Nephron (organoid): ENCODE results near the gene RIMBP3C.
A peak's percentile ranks its signal among the peaks of the same experiment; 100 is the strongest.
"Not testable (repeated sequence)": the region's sequence is repeated elsewhere in the genome, so short reads cannot be mapped to it uniquely, and the experiment has no call there.

Source experiments
- H3K27ac Mint-ChIP-seq, 3 experiments: 2 replicates each; pipeline ENCODE4 v1.8.0; 2020; ENCODE audit warnings: mixed read lengths in 3 of 3, mild to moderate bottlenecking in 2 of 3, moderate library complexity in 1 of 3
- H3K27me3 Mint-ChIP-seq: 2 replicates; pipeline ENCODE4 v1.8.0; 2021; ENCODE audit warnings: low read depth, mild to moderate bottlenecking, moderate library complexity, mixed read lengths
- H3K36me3 Mint-ChIP-seq: 2 replicates; pipeline ENCODE4 v1.8.0; 2020; ENCODE audit warnings: low read depth, mixed read lengths
- H3K4me1 Mint-ChIP-seq: 2 replicates; pipeline ENCODE4 v1.8.0; 2020; ENCODE audit warnings: mixed read lengths
- H3K4me3 Mint-ChIP-seq, 3 experiments: 2 replicates each; pipeline ENCODE4 v1.8.0; 2020; ENCODE audit warnings: mild to moderate bottlenecking in 3 of 3, mixed read lengths in 3 of 3, moderate library complexity in 2 of 3
- H3K9me3 Mint-ChIP-seq: 2 replicates; pipeline ENCODE4 v1.8.0; 2020; ENCODE audit warnings: mixed read lengths
- TF ChIP-seq, protein P1 (sequence below), 3 experiments: fragments of 200-600 bp; sonication (generic); IDR thresholded peaks; one replicate each; pipeline ENCODE4 v1.5.0; 2021; ENCODE audit warnings: antibody characterized with exemption in 3 of 3; ENCODE audit not compliant: unreplicated experiment in 3 of 3

Gene RIMBP3C

DNA sequence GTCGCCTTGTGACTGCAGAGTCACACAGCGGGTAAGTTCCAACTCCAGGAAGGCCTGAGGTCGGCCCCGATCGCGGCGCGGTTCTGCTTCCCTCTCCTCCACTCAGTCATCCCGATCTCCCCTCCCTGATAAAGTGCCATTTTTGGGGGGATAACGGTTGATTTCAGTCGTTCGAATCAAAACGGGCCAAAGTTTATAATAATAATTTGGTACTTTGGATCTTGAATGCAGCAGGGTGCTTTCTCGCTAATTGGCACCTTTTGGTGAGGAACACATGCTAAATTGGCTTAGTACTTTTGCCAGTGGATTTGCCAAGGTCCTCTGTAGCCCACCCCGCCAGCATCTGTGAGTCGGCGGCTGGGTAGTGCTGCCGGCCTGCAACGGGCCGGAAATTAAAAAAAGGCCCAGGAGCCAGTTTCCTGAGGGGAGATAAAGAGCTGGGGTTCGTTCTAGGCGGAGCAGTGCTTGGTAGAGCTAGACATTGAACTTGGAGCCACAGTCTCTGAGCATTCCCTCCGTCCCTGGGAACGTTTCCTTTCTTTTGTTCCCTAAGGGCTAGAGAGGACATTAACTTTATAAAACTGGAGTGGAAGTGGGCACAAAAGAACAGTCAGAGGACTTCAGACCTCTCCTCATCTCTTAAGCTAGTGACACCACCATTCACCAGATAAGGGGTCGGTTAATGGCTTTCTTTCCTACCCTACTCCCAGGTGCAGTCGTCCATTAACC is 17.2 kb upstream of the RIMBP3C start:
- H3K27me3 Mint-ChIP-seq, result no peaks in the 10 kb centered on the region
- peak overlapping the region; percentile 92 to 97 (median 96) for H3K4me3 Mint-ChIP-seq
- H3K4me1 Mint-ChIP-seq, result peaks cover 41% of the 10 kb centered on the region
- TF ChIP-seq, protein P1, sequence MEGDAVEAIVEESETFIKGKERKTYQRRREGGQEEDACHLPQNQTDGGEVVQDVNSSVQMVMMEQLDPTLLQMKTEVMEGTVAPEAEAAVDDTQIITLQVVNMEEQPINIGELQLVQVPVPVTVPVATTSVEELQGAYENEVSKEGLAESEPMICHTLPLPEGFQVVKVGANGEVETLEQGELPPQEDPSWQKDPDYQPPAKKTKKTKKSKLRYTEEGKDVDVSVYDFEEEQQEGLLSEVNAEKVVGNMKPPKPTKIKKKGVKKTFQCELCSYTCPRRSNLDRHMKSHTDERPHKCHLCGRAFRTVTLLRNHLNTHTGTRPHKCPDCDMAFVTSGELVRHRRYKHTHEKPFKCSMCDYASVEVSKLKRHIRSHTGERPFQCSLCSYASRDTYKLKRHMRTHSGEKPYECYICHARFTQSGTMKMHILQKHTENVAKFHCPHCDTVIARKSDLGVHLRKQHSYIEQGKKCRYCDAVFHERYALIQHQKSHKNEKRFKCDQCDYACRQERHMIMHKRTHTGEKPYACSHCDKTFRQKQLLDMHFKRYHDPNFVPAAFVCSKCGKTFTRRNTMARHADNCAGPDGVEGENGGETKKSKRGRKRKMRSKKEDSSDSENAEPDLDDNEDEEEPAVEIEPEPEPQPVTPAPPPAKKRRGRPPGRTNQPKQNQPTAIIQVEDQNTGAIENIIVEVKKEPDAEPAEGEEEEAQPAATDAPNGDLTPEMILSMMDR (IDR thresholded peaks at IDR 0.05; ENCODE audit: unreplicated experiment in 3 of 3), result no peak
- no peaks in the 10 kb centered on the region for H3K9me3 Mint-ChIP-seq
- peak overlapping the region; percentile 85 to 97 (median 97) for H3K27ac Mint-ChIP-seq
- peaks cover 4% of the 10 kb centered on the region for H3K36me3 Mint-ChIP-seq

DNA sequence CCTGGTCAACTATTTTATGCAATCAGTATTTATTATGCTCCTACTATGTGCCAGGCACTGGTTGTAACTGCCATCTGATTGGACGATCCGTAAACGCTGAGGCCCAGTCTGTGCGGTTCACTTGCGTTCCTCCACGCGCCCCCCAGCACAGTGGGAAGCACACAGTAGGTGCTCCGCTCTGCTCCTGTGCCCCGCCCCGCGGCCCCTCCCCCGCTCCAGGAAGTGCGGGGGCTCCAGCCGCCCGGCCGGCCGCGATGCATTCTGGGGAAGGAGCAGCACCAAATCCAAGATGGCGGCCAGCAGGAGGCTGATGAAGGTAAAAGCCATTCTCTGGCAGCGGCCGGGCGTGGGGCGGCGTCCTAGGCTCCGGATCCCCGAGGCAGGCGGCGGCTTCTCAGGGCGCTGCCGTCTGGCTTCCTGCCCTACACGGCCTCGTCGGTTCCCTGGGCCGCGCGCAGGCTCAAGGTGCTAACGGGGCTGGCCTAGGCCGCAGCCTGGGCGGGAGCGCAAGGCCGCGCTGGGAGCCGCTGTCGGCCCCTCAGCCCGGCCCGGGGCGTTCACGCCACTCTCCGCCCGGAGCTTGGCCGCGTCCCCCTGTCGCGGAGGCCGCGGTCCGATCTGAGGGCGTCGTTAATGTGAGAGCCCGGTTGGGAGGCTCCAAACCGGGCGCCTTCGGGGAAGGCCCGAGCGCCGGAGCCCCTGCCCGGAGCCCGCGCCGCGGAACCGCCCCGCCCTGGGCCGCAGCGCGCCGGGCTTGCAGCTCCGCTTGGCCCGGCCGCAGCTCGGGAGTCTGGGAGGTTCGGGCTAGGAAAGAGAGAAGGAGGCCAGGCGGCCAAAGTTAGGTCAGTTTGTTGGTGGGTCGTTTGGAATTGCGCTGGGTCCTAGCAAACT is 16.4 kb upstream of the RIMBP3C start, which contains the start of gene UBE2L3:
Gene UBE2L3 (plus strand): TSS at position 259 of the 891 bp plus-strand sequence. CDS start 31 bp downstream, at position 290.
- TF ChIP-seq, protein P1 (IDR thresholded peaks at IDR 0.05; ENCODE audit: unreplicated experiment in 3 of 3), result no peak
- Mint-ChIP-seq H3K27ac (peak within 1 kb of the TSS; percentile 85 to 97 (median 97)), H3K4me1 (peaks cover 34% of the 10 kb centered on the region), H3K36me3 (peaks cover under 1% of the 10 kb centered on the region), H3K27me3 (no peaks in the 10 kb centered on the region), H3K4me3 (peak within 1 kb of the TSS; percentile 92 to 97 (median 96)), H3K9me3 (no peaks in the 10 kb centered on the region)

DNA sequence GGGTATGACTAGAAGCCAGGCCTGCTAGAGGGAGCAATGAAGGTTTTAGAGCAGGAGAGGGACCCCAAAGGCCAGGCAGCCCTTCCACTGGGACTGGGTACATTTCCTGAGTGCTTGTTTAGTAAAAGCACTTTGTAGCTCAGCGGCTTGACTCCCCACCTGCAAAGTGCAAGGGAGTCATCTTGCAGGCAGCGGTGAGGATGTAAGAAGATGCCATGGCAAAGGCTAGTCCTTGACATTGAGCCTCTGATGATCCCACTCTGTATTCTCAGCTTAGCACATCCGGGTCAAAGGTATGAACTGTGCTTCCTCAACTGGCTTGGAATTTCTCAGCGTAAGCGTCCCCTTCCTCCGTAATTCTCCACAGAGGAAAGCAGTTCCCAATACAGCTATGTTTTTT is 13.2 kb upstream of the RIMBP3C start:
- Mint-ChIP-seq H3K27me3 (no peaks in the 10 kb centered on the region), H3K4me1 (peaks cover 11% of the 10 kb centered on the region), H3K36me3 (no peaks in the 10 kb centered on the region), H3K9me3 (no peaks in the 10 kb centered on the region), H3K27ac (no peak overlapping the region), H3K4me3 (peak overlapping the region; percentile 39 to 50 (median 50))
- TF ChIP-seq, protein P1 (IDR thresholded peaks at IDR 0.05; ENCODE audit: unreplicated experiment in 3 of 3), result no peak

DNA sequence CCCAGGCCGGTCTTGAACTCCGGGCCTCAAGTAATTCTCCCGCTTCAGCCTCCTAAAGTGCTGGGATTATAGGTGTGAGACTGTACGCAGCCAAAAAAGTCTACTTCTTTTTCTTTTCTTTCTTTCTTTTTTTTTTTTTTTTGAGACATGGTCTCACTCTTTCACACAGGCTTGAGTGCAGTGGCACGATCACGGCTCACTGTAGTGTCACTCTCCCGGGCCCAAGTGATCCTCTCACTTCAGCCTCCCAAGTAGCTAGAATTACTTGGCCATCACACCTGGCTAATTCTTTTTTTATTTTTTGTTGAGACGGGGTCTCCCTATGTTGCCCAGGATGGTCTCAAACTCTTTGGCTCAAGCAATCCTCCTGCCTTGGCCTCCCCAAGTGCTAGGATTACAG is 12.7 kb upstream of the RIMBP3C start:
- no peaks in the 10 kb centered on the region for H3K9me3 Mint-ChIP-seq
- peaks cover 7% of the 10 kb centered on the region for H3K4me1 Mint-ChIP-seq
- no peaks in the 10 kb centered on the region for H3K36me3 Mint-ChIP-seq
- TF ChIP-seq, protein P1 (IDR thresholded peaks at IDR 0.05; ENCODE audit: unreplicated experiment in 3 of 3), result no peak
- H3K27ac Mint-ChIP-seq, result no peak overlapping the region
- H3K27me3 Mint-ChIP-seq, result no peaks in the 10 kb centered on the region
- peak overlapping the region; percentile 39 to 50 (median 50) for H3K4me3 Mint-ChIP-seq

DNA sequence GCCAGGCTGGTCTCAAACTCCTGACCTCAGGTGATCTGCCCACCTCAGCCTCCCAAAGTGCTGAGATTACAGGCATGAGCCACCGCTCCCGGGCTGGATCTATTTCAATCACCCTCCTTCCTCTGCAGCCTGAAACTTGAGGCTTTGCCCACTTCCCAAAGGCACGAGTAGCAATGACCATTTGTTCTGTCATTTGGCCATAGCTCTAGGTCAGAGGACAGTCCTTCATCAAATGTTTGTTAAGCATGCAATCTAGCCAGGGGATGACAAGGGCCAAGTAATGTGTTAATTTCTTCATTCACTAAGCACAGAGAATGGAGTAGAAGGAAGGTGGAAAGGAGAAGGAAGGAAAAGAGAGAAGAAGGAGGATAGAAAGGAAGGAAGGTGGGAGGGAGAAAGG is 9.4 kb upstream of the RIMBP3C start:
- H3K36me3 Mint-ChIP-seq, H3K27me3 Mint-ChIP-seq: not testable (repeated sequence)

DNA sequence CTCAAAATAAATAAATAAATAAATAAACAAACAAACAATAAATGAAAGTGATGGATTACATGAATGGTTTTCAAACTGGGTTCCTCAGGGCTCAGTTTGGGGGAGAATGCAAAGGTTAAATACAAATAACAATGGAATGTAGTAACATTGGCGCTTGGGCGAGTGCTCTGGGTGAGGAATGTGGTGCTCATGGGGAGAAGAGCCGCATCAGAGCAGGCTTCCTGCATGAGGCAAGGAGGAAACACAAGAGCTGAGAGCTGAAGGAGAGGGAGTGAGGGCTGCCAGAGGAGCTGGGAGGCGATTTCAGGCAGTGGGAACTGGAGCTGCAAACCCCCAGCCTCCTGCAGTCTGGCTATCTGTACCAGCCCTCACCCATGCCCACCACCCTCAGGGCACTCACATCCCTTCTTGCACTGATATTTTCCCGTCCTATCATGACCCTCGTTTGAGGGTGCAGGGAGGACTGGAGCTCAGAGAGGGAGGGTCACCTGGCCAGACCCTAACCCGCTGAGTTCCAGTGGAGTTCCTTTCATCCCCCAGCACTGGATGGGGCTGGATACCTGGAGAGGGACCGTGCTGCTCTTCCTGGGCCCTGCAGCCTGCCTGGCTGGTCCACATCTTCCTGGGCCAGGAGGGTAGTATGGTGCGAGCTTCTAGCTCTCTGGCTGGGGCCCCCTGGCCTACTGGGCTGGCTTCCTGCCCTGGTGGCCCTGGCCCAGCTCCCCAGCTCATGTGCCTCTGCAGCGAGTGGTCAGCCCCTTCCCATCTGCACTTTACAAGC is 8.3 kb upstream of the RIMBP3C start:
- H3K27ac Mint-ChIP-seq, H3K4me1 Mint-ChIP-seq, H3K9me3 Mint-ChIP-seq, H3K4me3 Mint-ChIP-seq, H3K27me3 Mint-ChIP-seq, H3K36me3 Mint-ChIP-seq: not testable (repeated sequence)

More for the DNA sequence above, 9.4 kb upstream of the RIMBP3C start:
- H3K4me1 Mint-ChIP-seq, H3K9me3 Mint-ChIP-seq, H3K4me3 Mint-ChIP-seq, H3K27ac Mint-ChIP-seq: not testable (repeated sequence)

DNA sequence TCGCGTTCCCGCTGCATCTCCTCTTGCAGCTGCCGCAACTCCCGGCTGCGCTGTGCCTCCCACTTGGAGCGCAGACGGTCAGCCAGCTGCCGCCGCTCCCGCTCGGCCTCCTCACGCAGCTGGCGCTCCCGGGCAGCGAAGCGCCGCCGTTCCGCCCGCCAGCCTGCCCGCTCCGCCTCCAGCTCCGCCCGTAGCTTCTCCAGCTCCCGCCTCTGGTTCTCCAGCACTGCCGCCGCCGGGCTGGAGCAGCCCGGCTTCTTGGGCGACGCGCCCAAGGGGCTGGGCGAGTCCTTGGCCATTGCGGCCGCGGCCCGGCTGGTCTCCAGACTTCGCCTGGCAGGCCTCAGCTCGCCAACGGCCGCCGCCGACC is 598 bp downstream of the RIMBP3C start:
- not testable (repeated sequence) for H3K27ac Mint-ChIP-seq, H3K36me3 Mint-ChIP-seq, H3K4me3 Mint-ChIP-seq, H3K27me3 Mint-ChIP-seq, H3K4me1 Mint-ChIP-seq, H3K9me3 Mint-ChIP-seq

DNA sequence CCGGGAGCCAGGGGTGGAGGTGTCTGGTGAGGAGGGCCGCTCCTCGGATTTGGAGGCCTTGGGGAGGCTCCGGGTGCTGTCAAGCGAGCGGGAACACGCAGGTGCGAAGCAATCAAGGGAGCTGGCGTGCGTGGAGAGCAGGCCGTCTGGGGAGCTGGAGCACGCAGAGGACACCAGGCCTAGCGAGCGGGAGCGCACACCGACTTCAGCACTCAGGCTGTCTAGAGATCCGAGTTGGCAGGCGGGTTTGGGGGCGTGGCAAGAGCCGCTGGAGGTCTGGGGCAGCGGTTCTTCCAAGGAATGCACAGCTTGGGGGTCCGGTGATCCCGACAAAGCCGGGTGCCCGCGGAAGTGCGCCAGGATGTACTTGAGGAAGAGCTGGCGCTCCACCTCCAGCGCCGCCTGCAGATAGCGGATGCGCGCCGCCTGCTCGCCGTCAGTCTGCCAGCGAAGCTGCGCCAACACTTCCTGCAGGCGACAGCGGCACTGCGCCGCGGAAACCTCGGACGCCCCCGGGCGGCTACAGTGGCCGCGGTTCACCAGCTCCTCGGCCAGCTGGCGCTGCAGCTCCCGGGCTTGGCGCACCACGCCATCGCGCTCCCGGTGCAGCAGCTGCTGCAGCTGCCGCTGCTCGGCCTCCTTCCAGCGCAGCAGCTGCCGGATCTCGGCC is 1.1 kb downstream of the RIMBP3C start:
- H3K36me3 Mint-ChIP-seq, H3K27ac Mint-ChIP-seq, H3K4me3 Mint-ChIP-seq, H3K9me3 Mint-ChIP-seq, H3K27me3 Mint-ChIP-seq, H3K4me1 Mint-ChIP-seq: not testable (repeated sequence)

DNA sequence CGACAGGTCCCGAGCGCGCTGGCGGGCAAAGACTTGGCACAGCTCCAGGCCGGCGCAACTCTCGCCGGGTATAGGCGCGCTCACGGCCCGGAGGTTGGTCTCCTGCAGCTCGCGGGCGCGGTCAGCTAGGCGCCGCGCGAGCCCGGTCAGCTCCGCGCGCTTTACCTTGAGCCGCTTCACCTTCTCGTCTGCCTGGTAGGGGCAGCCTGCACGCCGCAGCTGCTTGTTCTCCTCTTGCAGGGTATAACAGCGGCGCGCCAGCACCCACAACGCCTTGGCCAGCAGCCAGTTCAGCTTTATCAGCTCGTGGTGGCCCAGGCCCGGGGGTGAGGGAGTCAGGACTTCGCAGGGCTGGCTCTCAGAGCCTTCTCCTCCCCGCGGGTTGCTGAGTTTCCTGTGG is 1.7 kb downstream of the RIMBP3C start:
- not testable (repeated sequence) for H3K27ac Mint-ChIP-seq, H3K4me3 Mint-ChIP-seq, H3K36me3 Mint-ChIP-seq, H3K27me3 Mint-ChIP-seq, H3K9me3 Mint-ChIP-seq, H3K4me1 Mint-ChIP-seq
